Activated CD8-positive, alpha-beta memory T cell treated with anti-CD3 and anti-CD28 coated beads, Interleukin-2, amount 50 U/mL, for 1 hour (primary cell): Measurements from ENCODE around the gene UBXN4.
"Not testable (repeated sequence)": the region's sequence is repeated elsewhere in the genome, so short reads cannot be mapped to it uniquely, and the experiment has no call there.

Experiments
- DNase-seq: peaks from one replicate; pipeline ENCODE4 v3.0.0-alpha.2; 2020; ENCODE audit errors: extremely low read depth

UBXN4 gene, protein sequence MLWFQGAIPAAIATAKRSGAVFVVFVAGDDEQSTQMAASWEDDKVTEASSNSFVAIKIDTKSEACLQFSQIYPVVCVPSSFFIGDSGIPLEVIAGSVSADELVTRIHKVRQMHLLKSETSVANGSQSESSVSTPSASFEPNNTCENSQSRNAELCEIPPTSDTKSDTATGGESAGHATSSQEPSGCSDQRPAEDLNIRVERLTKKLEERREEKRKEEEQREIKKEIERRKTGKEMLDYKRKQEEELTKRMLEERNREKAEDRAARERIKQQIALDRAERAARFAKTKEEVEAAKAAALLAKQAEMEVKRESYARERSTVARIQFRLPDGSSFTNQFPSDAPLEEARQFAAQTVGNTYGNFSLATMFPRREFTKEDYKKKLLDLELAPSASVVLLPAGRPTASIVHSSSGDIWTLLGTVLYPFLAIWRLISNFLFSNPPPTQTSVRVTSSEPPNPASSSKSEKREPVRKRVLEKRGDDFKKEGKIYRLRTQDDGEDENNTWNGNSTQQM

DNA sequence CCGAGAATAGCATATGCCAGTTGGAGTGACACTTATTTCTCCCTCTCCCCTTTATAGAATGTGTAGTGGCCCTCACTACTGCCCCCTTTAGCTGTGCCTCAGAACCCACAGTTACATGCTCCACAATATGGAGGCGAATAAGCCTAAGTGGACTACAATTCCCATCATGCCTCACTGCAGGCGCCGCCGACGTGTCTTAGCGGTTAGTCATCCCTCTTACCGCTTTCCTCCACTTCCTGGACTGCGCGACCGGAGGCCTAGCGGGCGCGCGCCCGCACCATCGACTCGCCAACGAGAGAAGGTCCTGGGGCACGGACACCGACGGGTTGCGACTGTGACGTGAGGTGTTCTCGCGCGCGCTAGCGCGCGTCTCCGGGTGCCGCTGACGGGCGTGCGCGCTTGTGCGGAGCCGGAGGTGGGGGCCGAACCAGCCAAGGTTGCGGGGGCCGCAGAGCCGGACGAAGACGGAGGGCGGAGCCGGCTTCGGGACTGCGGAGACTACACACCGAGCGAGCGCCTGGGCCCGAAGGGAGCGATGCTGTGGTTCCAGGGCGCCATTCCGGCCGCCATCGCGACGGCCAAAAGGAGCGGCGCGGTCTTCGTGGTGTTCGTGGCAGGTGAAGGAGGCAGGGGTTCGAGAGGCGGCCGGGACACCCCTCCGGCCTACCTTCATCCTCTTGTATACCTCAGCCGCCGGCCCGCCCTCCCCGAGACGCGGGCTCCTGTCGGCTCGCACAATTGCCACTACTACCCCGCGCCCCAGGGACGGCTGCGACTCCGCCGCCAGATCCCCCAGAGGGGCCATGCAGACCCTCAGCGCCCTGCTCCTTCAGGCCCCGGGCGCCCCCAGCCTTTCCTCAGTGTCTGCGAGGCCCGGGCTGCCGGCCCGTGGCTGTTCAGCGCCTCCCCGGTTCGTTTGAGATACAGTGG, at the start of gene UBXN4:
TSS of gene UBXN4 (plus strand) at position 461 of the 930 bp plus-strand sequence. CDS start at position 536, 75 bp downstream.
- DNase-seq, result peak; percentile 75

- no peak for DNase-seq
These were observed 46.9 kb upstream of the UBXN4 start for GRCh38 chr2:135694711-135695110.

GRCh38 chr2:135698838-135699237, 42.8 kb upstream of the UBXN4 start:
- no peak for DNase-seq

DNA sequence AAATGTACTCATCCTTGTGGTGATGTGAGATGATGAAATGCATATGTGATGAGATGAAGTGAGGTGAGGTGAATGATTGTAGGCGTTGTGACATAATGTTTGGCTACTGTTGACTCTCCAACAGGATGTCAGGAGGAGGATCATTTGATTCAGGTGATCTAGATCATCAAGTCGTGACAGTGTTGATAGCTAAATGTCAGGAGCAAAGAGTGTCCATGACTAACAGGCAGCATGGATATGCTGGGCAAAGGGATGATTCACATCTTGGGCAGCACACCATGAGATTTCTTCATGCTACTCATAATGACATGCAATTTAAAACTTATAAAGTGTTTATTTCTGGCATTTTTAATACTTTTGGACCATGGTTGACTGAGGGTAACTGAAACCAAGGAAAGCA, 40.2 kb upstream of the UBXN4 start:
- no peak for DNase-seq

DNA sequence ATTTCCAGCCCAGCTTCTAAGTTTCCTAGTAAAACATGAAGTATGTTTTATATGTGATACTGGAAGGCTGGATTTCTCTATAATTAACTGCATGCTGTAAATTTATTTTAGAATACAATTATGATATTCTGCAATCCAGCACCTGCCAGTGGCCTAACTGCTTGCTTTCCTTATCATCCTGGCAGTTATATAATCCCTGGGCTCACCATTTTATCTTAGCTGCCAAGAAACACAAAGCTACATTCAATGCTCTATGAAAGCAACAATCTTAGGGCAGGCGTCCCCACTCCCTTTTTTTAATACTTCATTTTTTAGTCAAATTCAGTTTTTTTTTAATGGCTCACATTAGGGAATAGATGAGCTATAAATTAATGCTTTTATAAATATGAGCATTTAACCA, 38.4 kb upstream of the UBXN4 start:
- DNase-seq, result no peak

DNA sequence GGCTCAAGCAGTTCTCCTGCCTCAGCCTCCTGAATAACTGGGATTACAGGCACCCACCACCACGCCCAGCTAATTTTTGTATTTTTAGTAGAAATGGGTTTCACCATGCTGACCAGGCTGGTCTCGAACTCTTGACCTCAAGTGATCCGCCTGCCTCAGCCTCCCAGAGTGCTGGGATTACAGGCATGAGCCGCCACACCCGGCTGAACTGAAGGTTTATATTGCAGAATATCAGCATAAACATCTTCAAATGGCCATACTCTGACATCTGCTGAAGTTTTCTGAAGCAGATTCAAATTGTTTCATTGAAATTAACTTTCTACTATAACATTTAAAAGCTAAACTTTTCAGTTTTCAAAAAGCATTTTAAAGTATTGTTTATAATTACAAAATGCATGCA, 37.6 kb upstream of the UBXN4 start:
- DNase-seq, result not testable (repeated sequence)

GRCh38 chr2:135708159-135708558, 33.5 kb upstream of the UBXN4 start:
- DNase-seq, result no peak

DNA sequence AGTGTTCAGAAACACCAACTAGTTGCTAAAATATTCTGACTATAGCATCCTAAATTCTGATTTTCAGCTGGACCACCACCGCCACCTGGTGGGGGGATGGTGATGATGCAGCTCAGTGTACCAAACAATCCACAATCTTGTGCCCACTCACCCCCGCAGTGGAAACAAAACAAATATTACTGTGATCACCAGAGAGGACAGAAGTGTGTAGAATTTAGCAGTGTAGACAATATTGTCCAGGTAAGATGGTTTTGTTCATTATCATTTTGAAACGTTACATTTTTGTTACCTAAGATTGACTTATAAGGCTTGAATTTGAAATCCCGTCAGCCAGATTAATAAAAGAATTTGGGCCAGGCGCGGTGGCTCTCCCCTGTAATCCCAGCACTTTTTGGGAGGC, 31.7 kb upstream of the UBXN4 start:
- peak; percentile 12 for DNase-seq

DNA sequence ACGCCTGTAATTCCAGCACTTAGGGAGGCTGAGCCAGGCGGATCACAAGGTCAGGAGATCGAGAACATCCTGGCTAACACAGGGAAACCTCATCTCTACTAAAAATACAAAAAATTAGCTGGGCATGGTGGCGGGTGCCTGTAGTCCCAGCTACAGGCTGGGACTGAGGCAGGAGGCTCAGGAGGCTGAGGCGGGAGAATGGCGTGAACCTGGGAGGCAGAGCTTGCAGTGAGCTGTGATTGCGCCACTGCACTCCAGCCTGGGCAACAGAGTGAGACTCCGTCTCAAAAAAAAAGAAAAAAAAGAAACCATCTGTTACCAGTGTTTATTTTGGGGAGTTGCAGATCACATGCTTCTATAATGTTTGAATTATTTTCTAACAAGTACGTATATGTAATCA, 26.6 kb upstream of the UBXN4 start:
- not testable (repeated sequence) for DNase-seq

DNA sequence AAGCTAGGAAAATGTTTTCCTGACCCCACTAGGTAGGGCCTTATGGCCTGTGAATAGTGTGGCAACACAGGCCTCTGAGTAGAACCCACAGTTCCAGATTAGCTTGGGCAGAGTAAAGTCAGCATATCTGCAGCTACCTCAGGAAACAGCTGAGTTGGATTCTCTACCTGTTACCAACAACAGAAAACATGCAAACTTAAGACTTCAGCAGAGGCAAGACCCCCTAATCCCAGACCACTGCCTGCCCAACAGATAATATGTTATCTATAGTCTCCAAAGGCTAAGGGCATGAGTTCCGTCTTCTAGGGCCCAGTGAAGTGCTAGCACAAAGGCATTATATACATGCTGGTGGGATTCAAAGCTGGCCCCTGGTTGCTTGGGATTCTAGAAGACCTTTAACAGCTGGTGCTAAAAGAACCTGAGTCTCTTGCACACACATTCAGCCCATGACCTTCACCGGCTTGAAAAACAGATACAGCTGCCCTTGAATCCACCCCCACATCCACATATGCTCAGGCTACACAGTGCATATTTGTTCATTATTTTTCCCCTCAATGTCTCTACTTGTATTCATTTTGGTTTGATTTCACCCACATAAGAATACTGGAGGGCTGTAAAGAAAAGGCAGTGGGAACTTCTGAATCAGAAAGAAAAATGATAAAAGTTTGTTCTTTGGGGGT, 13.5 kb upstream of the UBXN4 start:
- no peak for DNase-seq

- no peak for DNase-seq
These were observed 9.1 kb upstream of the UBXN4 start for GRCh38 chr2:135732561-135732960.

- no peak for DNase-seq
These were observed 8.6 kb upstream of the UBXN4 start for GRCh38 chr2:135733045-135733444.

DNA sequence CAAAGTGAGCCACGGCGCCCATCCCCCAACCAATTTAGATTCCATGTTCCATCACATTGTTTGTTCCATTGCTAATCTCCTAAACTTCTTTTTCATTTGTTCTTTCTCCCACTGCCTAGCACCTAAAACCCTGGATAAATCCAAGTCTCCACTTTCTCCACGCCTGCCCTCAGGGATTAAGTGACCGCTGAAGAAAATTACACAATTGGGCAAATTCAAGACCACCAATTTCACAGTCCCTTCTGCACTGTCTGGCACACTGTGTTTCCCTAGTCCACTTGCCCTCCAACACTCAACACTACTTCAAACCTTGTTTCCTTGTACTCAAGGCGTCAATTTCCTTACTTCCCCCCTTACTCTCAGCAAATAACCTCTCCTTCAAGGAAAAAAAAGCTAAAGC, 5.1 kb upstream of the UBXN4 start:
- no peak for DNase-seq

GRCh38 chr2:135740206-135740605, 1.4 kb upstream of the UBXN4 start:
- DNase-seq, result no peak

- DNase-seq, result no peak
These were observed 636 bp upstream of the UBXN4 start for GRCh38 chr2:135741043-135741394.

GRCh38 chr2:135742325-135742757, 686 bp downstream of the UBXN4 start:
- DNase-seq, result no peak

DNA sequence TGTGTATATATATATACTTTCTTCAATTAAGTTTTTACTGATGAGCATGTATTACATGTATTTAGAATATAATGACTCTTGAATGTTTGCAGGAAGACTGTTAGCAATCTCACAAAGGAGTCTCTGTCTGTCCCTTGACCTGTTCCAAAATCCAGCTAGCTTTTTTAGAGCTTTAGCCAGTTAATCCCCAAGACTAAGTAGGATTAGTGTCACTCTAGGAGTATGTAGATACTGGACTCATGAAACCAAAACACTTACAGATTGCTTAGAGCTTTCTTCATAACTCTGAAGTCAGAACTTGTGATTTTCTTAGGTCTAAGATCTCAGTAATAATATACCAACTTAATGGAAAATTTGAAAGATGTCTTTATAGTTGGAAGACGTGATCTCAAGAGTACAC, 2.2 kb downstream of the UBXN4 start:
- DNase-seq, result no peak

DNA sequence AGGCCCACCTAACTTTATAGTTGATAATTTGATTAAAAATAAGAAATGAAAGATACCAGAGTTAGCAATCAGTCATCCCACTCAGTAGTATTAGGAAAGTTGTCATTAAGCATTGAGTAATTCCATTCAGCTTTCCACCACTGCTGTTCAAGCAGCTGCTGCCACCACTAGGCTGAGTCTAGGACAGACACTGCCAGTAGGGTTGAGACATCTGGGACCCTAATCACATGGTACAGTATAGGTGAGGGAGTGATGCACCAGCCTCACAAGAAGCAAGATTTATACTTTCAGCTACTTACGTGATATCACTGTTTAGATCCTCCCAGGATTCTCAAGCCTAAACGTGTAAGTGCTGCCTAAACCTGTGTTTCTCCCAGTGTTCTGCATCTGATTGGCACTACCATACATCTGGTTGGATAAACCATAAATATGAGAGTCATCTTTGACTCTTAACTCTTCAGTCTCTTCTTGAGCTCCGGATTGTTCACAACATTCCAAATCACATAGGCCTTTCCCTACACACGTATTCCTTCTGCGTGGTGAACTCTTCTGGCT, 3.2 kb downstream of the UBXN4 start:
- no peak for DNase-seq

DNA sequence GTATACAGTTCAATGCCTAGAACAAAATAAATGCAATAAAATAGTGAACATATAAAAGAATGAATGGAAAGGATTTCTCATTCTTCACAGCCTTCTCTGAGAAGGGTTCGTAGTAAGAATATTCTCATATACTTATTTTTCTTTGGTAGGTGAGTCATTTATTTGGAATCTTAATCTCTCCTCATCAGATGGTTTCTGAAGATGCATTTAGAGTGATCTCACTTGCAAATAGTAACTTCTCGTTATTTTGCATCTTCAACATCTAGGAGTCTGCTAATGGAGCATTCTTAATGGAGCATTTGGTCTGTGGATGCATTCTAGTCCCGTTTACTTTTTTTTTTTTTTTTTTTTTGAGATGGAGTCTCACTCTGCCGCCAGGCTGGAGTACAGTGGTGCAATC, 3.9 kb downstream of the UBXN4 start:
- no peak for DNase-seq

- DNase-seq, result no peak
These were observed 13.9 kb downstream of the UBXN4 start for GRCh38 chr2:135755573-135755972.

- DNase-seq, result no peak
These were observed 15.0 kb downstream of the UBXN4 start for GRCh38 chr2:135756692-135757091.

DNA sequence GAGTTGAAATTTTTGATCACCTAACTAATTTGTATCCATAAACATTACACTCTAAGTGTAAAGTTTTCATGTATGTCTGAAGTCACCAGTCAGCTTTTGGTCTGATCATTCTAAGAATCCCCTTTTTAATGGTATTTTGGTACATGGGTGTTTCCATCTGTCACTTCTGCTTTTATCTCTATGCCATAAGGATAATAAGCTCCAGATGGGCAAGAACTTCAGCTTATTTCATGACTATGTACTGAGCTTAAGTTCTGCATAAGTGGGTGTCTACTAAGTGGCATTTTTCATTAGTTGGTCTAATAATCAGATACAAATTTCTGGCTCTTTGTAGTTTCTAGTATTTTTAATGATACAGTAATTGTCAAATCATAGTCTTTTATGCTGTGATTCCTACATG, 20.4 kb downstream of the UBXN4 start:
- DNase-seq, result no peak
